A549 (cell line): Measurements from ENCODE around the gene GSTP1.
"Not testable (repeated sequence)": the region's sequence is repeated elsewhere in the genome, so short reads cannot be mapped to it uniquely, and the experiment has no call there.

Experiments
- EP300 ChIP-seq, 2 experiments: fragments of >200 bp; sonication (Bioruptor Twin); formaldehyde crosslinking; IDR thresholded peaks; 2 replicates in 1 of 2; 3 replicates in 1 of 2; pipeline ENCODE4 v1.6.1; 2016 to 2017
- HDAC2 ChIP-seq: fragments of 200-600 bp; sonication (generic); IDR thresholded peaks from 2 replicates; pipeline ENCODE4 v1.6.1; 2016
- JUNB ChIP-seq: fragments of >200 bp; sonication (Bioruptor Twin); formaldehyde crosslinking; IDR thresholded peaks from 2 replicates; pipeline ENCODE4 v1.6.1; 2016
- MAFK ChIP-seq: fragments of 450-650 bp; IDR thresholded peaks from 2 replicates; pipeline ENCODE4 v1.6.1; 2014; ENCODE audit not compliant: partially characterized antibody
- MYC ChIP-seq: IDR thresholded peaks from 2 replicates; pipeline ENCODE4 v1.6.1; 2012; ENCODE audit warnings: mild to moderate bottlenecking, inconsistent platforms, low read length, improper control_type of control experiment, borderline replicate concordance
- POLR2A ChIP-seq: IDR thresholded peaks from 2 replicates; pipeline ENCODE4 v1.6.1; 2012; ENCODE audit warnings: mild to moderate bottlenecking, low read length
- RAD21 ChIP-seq, 2 experiments: fragments of >200 bp in 1 of 2; sonication (Bioruptor Twin) in 1 of 2; formaldehyde crosslinking in 1 of 2; IDR thresholded peaks in 1 of 2; conservative IDR thresholded peaks in 1 of 2; 2 replicates in 1 of 2; 3 replicates in 1 of 2; pipeline ENCODE4 v1.6.1; 2012 to 2018; ENCODE audit warnings: inconsistent platforms in 1 of 2
- RFX5 ChIP-seq: fragments of 450-650 bp; IDR thresholded peaks from 2 replicates; pipeline ENCODE4 v1.7.1; 2014; ENCODE audit warnings: antibody characterized with exemption, mild to moderate bottlenecking, moderate library complexity
- TF ChIP-seq, protein P1 (sequence below): fragments of >200 bp; sonication (Bioruptor Twin); formaldehyde crosslinking; IDR thresholded peaks from 3 replicates; pipeline ENCODE4 v1.5.1; 2016
- TF ChIP-seq, protein P2 (sequence below): fragments of 200-600 bp; sonication (generic); IDR thresholded peaks from 2 replicates; pipeline ENCODE4 v1.6.1; 2016; ENCODE audit warnings: antibody characterized with exemption, mild to moderate bottlenecking, moderate library complexity

DNA sequence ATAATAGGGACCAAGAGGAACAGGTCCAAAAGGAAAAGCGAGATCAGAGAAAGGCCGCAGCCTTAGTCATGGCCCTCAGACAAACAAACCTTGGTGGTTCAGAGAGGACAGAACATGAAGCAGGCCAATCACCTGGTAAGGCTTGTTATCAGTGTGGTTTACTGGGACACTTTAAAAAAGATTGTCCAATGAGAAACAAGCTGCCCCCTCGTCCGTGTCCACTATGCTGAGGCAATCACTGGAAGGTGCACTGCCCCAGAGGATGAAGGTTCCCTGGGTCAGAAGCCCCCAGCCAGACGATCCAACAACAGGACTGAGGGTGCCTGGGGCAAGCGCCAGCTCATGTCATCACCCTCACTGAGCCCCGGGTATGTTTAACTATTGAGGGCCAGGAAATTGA is 39.3 kb downstream of the GSTP1 start:
- TF ChIP-seq, protein P1, sequence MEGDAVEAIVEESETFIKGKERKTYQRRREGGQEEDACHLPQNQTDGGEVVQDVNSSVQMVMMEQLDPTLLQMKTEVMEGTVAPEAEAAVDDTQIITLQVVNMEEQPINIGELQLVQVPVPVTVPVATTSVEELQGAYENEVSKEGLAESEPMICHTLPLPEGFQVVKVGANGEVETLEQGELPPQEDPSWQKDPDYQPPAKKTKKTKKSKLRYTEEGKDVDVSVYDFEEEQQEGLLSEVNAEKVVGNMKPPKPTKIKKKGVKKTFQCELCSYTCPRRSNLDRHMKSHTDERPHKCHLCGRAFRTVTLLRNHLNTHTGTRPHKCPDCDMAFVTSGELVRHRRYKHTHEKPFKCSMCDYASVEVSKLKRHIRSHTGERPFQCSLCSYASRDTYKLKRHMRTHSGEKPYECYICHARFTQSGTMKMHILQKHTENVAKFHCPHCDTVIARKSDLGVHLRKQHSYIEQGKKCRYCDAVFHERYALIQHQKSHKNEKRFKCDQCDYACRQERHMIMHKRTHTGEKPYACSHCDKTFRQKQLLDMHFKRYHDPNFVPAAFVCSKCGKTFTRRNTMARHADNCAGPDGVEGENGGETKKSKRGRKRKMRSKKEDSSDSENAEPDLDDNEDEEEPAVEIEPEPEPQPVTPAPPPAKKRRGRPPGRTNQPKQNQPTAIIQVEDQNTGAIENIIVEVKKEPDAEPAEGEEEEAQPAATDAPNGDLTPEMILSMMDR: not testable (repeated sequence)
- not testable (repeated sequence) for TF ChIP-seq MYC; RAD21 (conservative IDR thresholded peaks at IDR 0.05 in 1 of 2, IDR thresholded peaks at IDR 0.05 in 1 of 2); POLR2A; RFX5; JUNB; HDAC2; MAFK; EP300 (IDR thresholded peaks at IDR 0.05)
- TF ChIP-seq, protein P2, sequence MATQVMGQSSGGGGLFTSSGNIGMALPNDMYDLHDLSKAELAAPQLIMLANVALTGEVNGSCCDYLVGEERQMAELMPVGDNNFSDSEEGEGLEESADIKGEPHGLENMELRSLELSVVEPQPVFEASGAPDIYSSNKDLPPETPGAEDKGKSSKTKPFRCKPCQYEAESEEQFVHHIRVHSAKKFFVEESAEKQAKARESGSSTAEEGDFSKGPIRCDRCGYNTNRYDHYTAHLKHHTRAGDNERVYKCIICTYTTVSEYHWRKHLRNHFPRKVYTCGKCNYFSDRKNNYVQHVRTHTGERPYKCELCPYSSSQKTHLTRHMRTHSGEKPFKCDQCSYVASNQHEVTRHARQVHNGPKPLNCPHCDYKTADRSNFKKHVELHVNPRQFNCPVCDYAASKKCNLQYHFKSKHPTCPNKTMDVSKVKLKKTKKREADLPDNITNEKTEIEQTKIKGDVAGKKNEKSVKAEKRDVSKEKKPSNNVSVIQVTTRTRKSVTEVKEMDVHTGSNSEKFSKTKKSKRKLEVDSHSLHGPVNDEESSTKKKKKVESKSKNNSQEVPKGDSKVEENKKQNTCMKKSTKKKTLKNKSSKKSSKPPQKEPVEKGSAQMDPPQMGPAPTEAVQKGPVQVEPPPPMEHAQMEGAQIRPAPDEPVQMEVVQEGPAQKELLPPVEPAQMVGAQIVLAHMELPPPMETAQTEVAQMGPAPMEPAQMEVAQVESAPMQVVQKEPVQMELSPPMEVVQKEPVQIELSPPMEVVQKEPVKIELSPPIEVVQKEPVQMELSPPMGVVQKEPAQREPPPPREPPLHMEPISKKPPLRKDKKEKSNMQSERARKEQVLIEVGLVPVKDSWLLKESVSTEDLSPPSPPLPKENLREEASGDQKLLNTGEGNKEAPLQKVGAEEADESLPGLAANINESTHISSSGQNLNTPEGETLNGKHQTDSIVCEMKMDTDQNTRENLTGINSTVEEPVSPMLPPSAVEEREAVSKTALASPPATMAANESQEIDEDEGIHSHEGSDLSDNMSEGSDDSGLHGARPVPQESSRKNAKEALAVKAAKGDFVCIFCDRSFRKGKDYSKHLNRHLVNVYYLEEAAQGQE: not testable (repeated sequence)
